ENCODE results near the gene MRPL49.

- TF ChIP-seq CTCF (IDR thresholded peaks at IDR 0.05) (no peak), POLR2A (IDR thresholded peaks at IDR 0.05) (no peak)
Measured at GRCh38 chr11:65172600-65172999, 50.5 kb downstream of the MRPL49 start.

All from upper lobe of left lung (tissue), 4 donors.